ENCODE measurements around the gene SLAMF1. TPM values are rescaled to one million over a fixed set of nuclear protein-coding genes. Genes with fewer than 3 reads are reported as not detected.

SLAMF1 gene
- total RNA-seq, 2 donors from 2014 or later, result not detected

DNA sequence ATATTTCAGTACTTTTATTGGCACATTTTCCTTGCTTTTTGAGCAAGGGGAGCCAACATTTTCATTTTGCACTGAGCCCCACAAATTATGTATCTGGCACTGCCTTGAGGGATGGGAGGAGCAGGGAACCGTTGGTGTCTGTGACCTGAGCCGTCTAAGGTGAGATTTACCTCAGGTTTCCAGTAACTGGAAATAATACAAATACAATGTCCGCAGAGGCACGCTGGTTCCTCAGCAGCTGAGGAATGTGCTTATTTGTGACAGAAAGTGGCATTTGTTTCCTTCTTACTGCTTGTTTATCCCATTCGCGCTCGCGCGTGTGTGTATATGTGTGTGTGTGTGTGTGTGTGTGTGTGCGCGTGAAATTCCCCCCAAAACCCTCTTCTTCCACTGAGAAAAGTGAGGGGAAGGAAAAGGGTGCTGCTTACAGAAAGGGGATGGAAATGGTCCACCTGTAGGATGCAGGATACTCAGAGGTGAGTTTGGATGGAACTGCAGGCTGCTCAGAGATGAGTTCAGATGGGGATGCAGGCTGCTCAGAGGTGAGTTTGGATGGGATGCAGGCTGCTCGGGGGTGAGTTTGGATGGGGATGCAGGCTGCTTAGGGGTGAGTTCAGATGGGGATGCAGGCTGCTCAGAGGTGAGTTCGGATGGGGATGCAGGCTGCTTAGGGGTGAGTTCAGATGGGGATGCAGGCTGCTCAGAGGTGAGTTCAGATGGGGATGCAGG, 30.2 kb upstream of the SLAMF1 start:
- Histone ChIP-seq H3K27me3 (peaks cover 0 to 7% of the 10 kb centered on the region in 2 donors), H3K36me3 (replicated peaks in 1 of 2; ENCODE audit: insufficient read depth in 1 of 2, low read depth in 2 of 2) (no peaks in the 10 kb centered on the region), H3K9me3 (no peaks in the 10 kb centered on the region), H3K27ac (no peak overlapping the region), H3K4me1 (peaks cover 3% of the 10 kb centered on the region), H3K4me3 (no peak overlapping the region)
- intact Hi-C loops (cut with DNase I), result no loop called here
- DNase-seq, result no peak
- no peak for ATAC-seq
- TF ChIP-seq CTCF (IDR thresholded peaks at IDR 0.05), result no peak
- TF ChIP-seq POLR2A (IDR thresholded peaks at IDR 0.05), result no peak
- 66 to 70% methylated on average over 13 of the region's 13 CpGs for WGBS, 2 donors

DNA sequence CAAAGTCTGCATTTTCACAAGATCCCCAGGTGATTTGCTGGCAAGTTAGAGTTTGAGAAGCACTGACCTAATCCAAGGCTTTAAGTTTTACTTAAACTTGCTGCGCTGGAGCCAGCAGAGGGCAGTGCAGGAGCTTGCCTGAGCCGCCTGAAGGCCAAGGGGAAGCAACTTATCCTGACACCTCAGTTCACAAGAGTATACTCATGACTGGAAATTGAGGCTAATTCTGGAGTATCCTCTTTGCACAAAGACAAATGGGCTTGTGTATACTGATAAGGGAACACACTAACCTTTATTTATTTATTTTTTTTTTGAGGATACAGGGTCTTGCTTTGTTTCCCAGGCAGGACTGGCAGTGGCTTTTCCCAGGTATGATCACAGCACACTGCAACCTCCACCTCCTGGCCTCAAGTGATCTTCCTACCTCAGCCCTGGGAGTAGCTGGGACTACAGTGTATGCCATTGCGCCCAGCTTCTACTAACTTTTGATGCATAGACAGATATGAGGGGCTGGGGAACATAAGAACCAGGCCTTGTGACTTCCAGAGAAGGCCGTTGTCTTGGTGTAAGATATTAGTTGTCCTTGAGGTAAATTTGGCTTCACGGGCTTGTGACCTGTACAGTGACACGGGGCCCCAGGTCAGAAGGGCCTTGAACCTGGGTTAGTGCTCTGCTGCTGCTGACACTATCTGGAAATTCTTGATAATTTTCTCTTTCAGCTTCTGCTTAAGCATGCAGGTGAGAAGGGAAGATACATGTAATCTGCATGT, 29.0 kb upstream of the SLAMF1 start:
- TF ChIP-seq CTCF (IDR thresholded peaks at IDR 0.05), result peak; percentile 38 to 71 (median 63)
- TF ChIP-seq POLR2A (IDR thresholded peaks at IDR 0.05), result no peak
- DNase-seq (peak; percentile 65 to 76 (median 74)), ATAC-seq (peak; percentile 60)
- H3K27me3 ChIP-seq, result peaks cover 0 to 7% of the 10 kb centered on the region in 2 donors
- no peaks in the 10 kb centered on the region for H3K9me3 ChIP-seq
- intact Hi-C loops (cut with DNase I), result no loop called here
- no peak overlapping the region for H3K27ac ChIP-seq
- WGBS, 2 donors, result 34 to 36% methylated on average over 6 of the region's 6 CpGs
- no peaks in the 10 kb centered on the region for H3K36me3 ChIP-seq (replicated peaks in 1 of 2; ENCODE audit: insufficient read depth in 1 of 2, low read depth in 2 of 2)
- no peak overlapping the region for H3K4me3 ChIP-seq
- peaks cover 3% of the 10 kb centered on the region for H3K4me1 ChIP-seq

DNA sequence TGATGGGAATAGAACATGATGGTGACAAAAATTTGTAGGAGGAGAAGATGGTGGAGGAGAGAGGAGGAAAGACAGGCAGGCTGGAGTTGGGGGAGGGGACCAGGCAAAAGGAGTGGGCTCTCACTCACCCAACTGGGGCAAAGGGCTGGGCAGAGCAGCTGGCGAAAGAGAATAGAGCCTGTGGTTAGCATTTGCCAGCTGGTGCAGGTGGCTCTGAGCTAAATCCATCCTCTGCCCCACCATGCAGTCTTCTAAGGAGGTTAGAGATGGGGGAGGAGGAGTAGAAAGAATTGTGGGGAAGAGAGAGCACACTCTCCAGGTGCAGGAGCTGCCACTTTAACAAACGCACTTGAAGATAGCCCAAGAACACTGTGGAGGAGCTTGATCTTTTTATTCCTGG, 27.6 kb upstream of the SLAMF1 start:
- Histone ChIP-seq H3K9me3 (no peaks in the 10 kb centered on the region), H3K4me3 (no peak overlapping the region), H3K27ac (no peak overlapping the region), H3K36me3 (replicated peaks in 1 of 2; ENCODE audit: insufficient read depth in 1 of 2, low read depth in 2 of 2) (no peaks in the 10 kb centered on the region), H3K27me3 (peaks cover 0 to 7% of the 10 kb centered on the region in 2 donors), H3K4me1 (peaks cover 3% of the 10 kb centered on the region)
- DNase-seq (no peak), ATAC-seq (no peak)
- 47 to 57% methylated on average over 2 of the region's 2 CpGs for WGBS, 2 donors
- intact Hi-C loops (cut with DNase I), result no loop called here
- TF ChIP-seq CTCF (IDR thresholded peaks at IDR 0.05) (no peak), POLR2A (IDR thresholded peaks at IDR 0.05) (no peak)

DNA sequence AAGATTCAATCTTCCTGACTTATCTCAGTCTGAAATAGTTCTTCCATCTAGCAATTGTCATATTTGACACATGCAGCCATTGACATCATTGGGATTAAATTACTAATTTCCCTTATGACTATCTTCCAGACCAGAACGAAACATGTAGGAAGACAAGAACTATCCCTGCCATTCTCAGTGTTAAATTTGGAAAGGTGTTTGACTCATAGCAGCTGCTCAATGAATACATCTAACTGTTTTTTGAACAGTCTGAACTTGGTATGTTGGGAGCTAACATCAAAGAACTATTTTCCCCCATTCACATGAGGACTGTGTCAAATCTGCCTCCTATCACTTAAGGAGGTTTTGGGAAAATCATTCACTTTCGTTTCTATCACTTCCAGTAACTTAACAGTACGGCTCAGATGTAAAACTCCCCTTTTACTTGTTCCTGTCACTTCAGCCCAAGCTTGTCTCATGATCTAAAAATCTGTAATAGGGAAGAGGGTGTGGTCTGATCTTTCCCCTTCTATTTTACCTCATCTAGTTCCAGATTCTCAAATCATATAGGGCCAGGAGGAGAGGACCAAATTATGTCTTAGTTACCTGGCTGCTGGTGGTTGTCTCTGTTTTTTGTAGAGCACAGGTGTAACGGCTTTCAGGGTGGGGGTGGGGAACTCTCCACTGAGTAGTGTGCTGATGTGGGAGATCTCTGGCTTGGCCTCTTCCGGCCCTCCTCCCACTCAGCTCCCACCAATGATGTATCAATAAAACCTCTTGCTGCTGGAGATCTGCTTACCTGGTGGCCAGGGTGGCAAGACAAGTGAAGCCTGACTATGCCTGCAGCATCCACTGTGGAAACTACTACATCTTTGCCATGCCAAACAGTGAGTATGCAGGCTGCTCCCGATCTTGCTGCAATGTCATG, 26.2 kb upstream of the SLAMF1 start:
- H3K4me3 ChIP-seq, result no peak overlapping the region

More for the DNA sequence above, 26.2 kb upstream of the SLAMF1 start:
- TF ChIP-seq CTCF (IDR thresholded peaks at IDR 0.05) (no peak), POLR2A (IDR thresholded peaks at IDR 0.05) (no peak)
- H3K27me3 ChIP-seq, result peaks cover 0 to 7% of the 10 kb centered on the region in 2 donors
- DNase-seq (no peak), ATAC-seq (no peak)
- WGBS, 2 donors, result 45 to 54% methylated on average over 6 of the region's 6 CpGs
- H3K4me1 ChIP-seq, result peaks cover 3% of the 10 kb centered on the region
- H3K27ac ChIP-seq, result no peak overlapping the region
- intact Hi-C loops (cut with DNase I), result no loop called here
- no peaks in the 10 kb centered on the region for H3K36me3 ChIP-seq (replicated peaks in 1 of 2; ENCODE audit: insufficient read depth in 1 of 2, low read depth in 2 of 2)
- no peaks in the 10 kb centered on the region for H3K9me3 ChIP-seq

Measured in body of pancreas (tissue), 4 donors.